Measurements from ENCODE around the gene LYAR.
"Not testable (repeated sequence)": the region's sequence is repeated elsewhere in the genome, so short reads cannot be mapped to it uniquely, and the experiment has no call there.

The LYAR gene

DNA sequence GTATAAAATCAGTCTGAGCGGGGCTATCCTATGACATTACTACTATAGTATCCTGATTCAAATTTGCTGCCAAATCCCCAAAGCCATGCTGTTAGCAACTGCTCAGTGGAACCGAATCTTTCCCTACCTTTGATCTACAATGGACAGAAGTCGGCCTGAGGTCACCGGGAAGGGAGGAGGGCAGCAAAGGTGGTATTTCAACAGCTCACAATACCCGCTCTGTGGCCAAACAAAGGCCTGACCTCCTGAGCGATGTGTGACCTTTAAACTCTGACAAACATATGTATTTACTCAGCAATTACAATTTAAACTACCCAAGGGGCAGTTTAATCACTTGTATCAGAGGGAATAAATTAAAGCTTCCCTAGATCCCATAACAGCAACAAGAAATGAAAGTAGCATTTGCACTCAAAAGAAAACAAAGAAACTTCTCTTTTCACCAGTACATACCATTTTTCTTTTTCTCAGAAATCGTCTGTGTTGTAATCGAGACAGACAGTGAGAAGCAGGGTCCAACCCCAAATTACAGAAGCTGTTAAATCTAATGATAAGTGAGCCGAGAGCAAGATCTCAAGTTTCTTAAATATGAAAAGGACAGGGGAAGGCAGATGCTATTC lies 30.4 kb downstream of the LYAR start:
- peak; percentile 83 for DNase-seq

DNA sequence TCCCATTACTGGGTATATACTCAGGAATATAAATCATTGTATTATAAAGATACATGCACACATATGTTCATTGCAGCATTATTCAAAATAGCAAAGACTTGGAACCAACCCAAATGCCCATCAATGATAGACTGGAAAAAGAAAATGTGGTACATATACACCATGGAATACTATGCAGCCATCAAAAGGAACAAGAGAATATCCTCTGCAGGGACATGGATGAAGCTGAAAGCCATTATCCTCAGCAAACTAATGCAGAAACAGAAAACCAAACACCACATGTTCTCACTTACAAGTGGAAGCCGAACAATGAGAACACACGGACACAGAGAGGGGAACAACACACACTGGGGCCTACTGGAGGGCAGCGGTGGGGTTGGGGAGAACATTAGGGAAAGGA lies 32.2 kb downstream of the LYAR start:
- not testable (repeated sequence) for DNase-seq

DNA sequence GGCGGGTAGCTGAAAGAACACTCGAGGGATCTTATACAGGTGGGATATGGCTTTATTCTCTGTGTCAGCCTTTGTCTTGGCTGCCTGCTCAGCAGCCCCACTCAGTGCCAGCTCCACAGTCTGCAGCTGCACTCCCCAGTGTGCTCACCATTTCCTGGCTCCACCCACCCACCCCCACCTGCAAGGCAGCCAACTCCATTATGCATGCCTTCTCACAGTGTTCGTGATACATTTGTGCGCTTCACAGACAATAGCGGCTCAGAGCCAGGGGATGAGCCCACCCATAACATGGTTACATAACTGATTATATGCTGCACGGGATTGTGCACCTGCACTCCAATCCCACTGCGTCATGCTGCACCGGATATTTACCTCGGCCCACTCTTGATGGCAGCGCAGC lies 33.2 kb downstream of the LYAR start:
- no peak for DNase-seq

DNA sequence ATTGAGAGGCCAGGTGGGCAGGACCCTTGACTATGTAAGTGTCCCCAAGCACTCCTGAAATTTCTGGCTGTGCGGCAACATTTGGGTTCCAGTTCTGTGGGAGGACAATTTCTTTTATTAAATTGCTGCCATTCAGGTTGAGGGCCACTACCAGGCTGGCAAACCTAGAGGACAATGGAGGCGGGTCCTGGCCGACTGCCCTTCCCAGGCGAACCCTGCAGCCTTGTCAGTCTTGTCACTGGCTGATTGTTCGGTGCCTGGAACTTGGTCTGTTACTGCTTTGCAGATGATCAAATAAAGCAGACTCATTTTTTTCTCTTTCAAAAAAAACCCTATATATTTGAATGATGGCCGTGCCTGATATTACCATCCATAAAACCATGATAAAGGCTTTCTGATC lies 35.3 kb downstream of the LYAR start:
- no peak for DNase-seq

DNA sequence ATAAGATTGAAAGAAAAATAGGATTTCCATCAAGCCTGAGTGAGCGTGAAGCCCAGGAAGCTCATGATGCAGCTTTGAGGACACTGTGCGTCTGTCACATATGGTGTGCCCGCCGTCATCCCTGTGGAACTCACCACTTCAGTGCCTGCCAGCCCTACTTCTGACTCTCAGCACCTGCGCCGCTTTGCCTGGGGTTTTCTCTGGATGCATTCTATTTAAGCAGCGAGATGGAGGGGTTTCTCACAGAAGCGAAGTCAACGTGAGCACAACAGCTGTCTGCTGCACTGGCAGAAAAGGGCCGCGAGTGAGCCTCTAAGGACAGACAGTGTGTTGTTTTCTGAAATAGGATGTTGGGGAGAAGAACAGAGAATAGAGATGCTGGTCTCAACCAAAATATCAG lies 35.8 kb downstream of the LYAR start:
- no peak for DNase-seq

DNA sequence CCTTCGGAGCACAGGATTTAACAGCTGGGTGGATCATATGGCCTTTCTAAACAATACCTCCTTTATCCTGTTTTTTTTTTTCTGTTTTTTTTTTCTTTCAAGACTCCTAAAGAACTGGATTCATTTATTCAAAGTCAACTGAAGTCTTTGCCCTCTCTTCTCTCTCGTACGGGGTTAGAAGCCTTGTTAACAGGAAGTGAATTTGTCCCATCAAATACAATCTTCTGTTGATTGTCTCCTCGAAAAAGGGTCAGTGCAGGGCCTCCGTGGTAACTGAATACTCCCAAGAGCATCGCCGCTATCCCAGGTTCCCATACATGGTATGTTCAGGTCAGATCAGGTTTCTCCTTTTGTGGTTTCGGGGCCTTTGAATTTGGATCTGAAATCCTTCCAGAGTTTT lies 40.1 kb downstream of the LYAR start:
- DNase-seq = no peak

DNA sequence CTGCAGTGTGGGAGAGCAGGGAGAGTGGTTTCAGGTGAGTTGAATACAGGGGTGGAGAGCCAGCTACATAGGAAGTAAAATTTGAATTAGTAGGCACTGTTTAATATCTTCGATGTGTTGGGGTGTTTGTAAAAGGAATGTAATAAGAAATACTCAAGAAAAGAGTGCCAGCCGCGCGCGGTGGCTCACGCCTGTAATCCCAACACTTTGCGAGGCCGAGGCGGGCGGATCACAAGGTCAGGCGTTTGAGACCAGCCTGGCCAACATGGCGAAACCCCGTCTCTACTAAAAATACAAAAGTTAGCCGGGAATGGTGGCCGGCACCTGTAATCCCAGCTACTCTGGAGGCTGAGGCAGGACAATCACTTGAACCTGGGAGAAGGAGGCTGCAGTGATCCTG lies 40.6 kb downstream of the LYAR start:
- DNase-seq = not testable (repeated sequence)

DNA sequence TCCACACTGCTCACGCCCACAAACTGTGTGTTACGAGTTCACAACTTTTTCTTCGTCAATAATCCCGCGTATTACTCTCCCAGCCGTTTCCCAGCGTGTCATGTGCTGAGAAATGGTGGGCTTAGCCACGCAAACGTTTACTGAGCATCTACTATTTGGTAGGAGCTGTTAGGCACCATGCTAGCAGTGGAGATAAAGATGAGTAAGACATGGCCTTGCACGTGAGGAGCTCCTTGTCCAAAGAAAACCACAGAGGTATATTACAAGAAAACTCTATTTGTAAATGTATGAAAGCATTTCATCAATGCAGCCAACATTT lies 41.1 kb downstream of the LYAR start:
- no peak for DNase-seq

DNA sequence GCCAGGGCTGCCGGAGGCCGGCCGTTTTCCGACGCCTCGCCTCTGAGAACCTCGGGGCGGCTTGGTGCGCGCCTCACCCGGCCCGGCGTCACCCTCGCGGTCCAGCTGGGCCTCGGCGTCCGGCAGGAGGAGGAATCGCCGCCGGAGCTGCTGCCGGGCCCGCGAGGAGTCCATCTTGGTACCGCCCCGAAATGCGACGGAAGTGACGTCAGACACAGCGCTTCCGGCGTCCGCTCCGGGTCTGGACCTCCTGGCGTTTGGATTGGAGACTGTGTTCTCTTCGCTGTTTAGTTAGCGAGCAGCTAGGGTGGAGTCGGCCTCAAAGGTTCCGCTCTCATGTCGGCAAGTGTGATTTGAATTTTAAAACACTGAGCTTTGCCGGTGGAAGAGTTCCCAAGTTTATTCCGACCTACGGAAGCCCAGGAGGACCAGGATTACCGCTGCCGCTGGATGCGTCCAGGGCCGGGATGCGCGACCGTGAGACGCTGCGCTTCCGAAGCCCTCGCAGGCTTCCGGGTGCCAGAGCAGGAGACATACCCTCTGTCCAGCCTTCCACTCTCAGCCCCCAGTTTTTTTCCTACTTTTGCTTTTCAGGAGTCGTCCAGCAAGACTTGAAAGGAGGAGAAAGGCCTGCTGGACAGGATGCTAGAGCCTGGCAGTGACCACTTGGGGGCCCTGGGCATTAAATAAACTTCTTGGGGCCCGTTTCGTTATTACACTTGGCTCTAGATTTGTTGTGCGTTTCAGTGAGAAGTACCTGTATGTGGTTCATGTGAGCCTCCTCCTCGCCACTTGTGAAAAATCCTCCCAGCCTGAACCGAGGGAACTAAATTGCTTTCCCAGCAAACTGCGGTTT lies 41.7 kb downstream of the LYAR start, which contains the start of gene TMEM128:
Gene TMEM128, minus strand, starts transcription at position 195 of the 856 bp plus-strand sequence. Its CDS starts 21 bp downstream, at position 174.
- peak; percentile 88 for DNase-seq

DNA sequence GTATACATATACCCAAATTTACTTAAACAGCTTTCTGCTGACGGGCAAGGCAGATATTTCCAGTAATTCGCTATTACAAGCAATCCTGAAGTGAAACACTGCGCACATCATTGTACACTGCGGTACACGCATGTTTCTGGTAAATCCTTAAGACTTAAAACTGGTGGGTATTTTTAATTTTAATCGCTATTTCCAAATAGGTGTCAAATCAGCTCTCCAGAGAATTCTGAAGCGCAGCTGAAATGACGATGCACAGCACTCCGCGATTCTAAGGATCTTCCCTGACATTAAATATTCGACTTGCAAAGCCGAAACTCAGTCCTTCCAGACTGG lies 42.3 kb downstream of the LYAR start:
- DNase-seq = peak; percentile 43

DNA sequence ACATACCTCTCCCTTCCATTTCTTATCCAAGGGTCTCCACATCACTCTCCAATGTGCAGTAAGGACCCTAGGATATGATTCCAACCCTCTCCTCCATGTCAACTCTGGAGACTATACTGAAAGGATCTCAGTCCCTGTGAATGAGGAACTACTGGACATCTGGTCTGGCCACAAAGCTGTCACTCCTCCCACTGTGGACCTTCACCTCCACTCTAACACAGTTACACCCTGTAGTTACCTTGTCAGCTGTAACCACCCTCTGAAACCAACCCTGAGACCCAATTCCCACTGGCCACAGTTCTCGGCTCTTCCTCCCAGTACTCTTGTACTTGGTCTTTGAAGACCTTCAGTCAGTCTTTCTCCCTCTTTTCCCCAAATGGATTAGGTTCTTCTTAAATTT lies 44.8 kb downstream of the LYAR start:
- DNase-seq = no peak

DNA sequence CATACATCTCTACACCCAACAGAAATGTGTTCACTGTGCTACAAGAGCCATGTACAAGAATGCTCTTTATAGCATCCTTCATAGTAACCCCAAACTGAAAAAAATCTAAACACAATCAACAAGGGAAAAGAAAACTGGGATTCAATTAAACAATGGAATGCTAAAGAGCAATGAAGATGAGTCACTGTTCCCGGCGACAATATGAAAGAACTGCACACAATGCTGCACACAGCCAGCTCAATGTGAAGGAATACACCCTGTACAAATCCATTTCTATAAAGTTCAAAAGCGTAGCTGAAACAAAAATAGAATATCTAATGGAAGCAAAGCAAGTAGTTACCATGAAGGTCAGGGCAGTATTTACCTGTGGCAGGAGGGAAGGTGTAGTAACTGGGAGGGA lies 50.4 kb downstream of the LYAR start:
- not testable (repeated sequence) for DNase-seq

DNA sequence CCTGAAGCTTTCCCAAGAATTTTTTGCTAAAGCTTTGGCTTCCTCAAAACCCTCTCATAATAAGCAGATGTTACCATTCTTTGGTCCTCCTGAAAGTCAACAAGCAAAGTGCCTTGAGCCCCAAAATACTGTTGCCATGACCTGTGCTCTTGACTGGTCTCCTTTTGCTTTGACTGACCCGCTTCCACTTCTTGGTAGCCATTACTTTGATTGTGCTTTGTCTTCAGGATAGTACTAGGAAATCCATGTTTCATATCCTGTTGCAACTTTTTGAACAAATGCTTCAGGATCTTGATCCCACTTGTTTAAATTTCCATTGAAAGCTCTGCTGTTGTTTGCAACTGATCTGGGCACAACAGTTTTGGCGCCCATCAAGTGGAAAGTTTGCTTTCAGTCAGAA lies 56.3 kb downstream of the LYAR start:
- no peak for DNase-seq

DNA sequence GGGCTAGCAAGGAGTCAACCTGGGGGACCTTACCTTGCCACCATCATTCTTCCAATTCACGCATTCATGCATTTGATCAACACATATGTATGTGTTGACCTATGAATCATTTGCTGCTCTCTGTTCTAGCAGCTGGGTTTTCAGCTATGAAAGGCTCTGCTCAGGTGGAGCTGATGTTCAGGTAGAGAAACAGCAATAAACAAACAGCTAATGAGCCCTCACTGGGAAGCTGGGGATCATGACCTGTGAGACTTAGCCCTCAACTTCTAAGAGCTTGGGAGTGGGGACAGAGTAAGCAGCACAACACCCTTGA lies 61.6 kb downstream of the LYAR start:
- no peak for DNase-seq

DNA sequence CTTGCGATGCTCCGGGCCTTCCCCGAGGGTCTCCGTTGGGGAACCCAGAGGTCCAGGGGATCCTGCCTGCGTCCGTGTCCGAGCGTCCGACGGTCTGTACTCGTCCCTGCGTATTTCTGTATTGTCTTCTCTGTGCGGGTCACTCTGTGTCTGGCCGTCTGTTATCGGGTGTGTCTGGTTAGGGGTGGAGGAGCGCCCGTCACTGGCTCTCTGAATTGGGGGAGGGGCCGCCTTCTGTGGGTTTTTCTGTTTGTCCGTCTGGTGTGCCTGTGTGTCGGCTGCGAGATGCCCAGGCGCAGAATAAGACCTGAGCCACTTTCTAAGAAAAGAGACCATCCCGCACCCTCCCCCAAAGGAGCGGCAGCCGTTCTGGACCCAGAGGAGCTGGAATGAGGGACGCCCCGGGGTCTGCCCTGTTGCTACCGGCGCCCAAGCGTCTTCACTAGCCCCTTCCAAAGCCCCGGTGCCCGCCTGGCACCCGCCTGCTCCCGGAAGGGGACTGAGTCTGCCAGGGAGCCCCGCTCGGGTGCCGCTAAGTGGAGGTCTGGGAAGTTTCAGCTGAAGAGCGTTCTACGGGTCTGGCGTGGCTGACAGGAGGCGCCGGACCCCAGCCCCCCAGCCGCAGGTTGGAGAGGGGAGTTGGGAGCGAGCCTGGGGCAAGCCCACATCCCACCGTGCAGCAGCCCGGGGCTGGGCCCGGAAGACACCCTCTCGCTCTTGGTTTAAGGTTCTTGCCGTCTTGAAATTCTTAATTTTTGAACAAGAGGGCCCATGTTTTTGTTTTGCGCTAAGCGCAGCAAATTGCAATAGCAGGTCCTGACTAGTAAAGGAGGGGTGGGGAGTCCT lies 62.2 kb downstream of the LYAR start:
- no peak for DNase-seq

DNA sequence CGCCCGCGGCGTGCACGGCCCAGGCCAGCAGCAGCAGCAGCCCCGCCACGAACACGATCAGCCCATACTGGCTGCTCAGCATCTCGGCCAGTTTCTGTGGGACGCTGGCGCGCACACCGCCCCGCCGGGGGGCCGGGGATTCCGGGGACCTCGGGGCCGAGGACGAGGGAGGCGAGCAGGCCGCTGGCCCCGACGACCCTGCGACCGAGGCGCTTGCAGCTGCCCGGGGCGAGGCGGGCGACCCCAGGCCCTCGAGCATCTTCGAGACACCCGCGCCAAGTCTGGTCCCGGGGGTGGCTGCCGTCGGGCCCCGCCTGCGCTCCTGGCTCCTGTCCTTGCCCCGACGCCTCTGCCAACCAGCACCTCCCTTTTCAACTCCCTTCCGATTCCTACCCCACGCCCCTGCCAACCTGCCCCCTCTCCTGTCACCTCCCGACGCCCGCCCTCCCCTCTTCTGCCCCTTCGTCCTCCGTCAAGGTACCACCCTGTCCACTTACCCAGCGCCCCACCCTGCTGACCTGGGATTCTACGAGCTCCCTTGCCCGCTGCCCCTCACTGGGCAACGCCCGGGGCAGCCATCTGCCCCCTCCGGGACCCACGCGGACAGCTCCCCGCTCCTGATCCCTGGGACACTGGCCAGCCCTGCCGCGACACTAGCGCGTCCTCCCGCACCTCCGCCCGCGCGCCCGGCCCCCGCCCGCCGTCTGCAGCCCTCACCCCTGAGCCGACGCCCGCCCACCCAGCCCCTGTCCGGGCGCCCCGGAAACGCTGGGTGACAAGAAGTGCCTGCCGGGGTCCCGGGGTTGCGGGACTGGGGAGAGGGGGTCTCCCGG lies 63.1 kb downstream of the LYAR start, which contains the start of gene OTOP1:
Gene OTOP1, minus strand, starts transcription at position 324 of the 833 bp plus-strand sequence. Its CDS starts 65 bp downstream, at position 259.
- DNase-seq = no peak

DNA sequence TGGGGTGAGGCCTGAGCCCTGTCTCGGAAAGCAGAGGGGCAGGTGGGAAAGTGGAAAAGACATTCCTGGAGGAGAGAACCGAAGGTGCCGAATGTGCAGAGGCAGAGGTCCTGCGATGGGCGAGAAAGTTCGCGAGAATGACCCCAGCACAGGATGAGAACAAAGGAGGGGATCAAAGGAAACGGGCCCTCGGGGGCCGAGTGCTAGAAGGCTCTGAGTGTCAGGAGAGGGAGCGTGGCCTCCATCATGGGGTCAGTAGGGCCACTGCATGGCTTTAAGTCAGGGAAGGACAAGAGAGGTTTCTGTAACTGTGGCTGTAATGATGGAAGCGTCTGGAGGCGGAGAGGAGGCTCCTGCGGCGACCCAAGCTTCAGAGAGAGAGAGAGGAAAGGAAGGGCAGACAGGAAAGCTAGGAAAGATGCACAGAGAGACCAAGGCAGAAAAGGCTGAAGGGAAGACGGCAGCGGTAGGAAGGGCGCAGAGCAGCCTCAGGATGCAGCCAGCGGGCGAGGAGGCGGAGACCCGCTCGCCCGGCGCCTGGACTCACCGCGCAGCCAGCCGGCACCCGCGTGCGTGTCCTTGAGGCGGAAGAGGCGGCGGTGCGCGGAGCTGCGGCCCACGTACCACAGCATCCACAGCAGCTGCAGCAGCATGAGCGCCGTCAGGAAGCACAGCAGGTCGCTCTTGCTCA lies 63.9 kb downstream of the LYAR start:
- no peak for DNase-seq

Measured in MV-4-11 (cell line).